GM19193 (cell line): ENCODE results near the gene FRS3.

Experiments
- POLR2A ChIP-seq: IDR thresholded peaks from 4 replicates; pipeline ENCODE4 v1.6.1; 2011; ENCODE audit not compliant: insufficient read depth, insufficient read length; ENCODE audit errors: extremely low read depth

FRS3 gene

GRCh38 chr6:41780551-41781365 is 1.1 kb upstream of the FRS3 start, which contains the start of gene PRICKLE4:
TSS of gene PRICKLE4 (plus strand) at chr6:41780782. CDS start at chr6:41783474, 2,692 bp downstream.
- no peak for TF ChIP-seq POLR2A

DNA sequence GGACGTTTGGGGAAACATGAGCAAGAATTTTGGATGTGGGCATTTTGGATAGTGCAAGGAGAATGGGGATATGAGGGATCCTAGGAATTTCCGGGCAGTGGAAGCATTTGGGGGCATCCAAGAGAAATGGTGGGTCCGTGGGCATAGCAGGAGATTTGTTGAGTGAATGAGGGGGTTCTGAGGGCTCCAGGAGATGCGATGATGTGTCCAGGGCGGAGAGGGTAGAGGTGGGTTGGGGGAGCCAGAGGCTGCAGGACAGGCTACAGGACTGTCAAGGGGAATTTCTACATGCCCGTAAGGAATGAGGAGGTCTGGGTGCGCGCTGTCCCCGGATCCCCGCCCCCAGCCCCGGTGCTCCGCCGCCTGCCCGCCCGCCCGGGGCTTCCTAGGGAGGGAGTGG is 364 bp downstream of the FRS3 start:
- no peak for TF ChIP-seq POLR2A

DNA sequence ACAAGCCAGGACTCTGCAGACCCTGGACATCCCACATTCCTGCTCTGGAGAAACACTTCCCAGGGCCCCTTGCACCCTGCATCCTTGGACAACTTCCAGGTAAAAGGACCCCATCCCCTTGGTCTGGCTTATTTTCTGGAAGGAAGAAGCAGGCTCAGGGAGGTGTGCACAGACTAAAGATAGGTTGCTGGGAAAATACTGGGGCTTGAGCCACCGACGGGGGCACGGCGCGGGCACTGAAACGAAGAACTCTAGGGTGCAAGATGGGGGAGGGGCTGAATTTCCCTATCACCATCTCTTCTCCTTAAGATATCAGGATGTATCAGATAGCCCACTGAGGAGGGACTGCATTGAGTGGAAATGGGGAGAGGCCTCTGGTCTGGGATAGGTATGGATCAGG is 805 bp downstream of the FRS3 start:
- no peak for TF ChIP-seq POLR2A

DNA sequence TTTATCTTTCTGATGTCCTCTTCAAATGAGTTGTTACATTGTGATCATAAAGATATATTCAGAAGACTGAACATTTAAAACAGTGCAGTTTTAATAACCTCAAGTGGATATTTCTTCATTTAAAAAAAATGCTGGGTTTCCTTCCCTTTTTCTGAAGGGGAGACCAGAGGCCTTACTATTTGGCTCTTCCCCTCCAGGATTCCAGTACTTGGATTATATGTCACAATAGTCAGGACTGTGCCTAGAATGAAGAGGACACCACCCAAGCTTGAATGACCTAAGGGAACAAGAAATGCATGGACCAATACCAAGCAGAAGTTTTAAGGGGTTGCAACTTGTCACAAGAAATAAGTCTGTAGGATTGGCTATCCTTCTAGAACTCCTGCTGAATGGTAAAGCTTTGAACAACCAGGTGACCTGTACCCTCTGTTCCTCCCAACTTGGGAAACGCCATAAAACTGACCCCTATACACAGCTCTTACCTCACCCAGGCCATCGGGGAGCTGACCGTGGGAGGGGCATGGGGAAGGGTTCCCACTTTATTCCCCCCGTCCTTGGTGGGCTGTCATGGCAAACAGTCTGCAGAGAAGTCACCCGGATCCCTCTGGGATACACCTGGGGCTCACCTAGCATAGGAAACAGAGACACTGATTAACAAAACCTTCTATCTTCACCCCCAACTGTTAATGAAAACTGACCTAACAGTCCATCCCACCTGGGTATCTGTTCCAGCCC is 2.0 kb downstream of the FRS3 start:
- TF ChIP-seq POLR2A, result no peak

GRCh38 chr6:41775293-41775882 is 4.3 kb downstream of the FRS3 start:
- no peak for TF ChIP-seq POLR2A

- TF ChIP-seq POLR2A, result no peak
These were observed 4.9 kb downstream of the FRS3 start for GRCh38 chr6:41774841-41775240.

DNA sequence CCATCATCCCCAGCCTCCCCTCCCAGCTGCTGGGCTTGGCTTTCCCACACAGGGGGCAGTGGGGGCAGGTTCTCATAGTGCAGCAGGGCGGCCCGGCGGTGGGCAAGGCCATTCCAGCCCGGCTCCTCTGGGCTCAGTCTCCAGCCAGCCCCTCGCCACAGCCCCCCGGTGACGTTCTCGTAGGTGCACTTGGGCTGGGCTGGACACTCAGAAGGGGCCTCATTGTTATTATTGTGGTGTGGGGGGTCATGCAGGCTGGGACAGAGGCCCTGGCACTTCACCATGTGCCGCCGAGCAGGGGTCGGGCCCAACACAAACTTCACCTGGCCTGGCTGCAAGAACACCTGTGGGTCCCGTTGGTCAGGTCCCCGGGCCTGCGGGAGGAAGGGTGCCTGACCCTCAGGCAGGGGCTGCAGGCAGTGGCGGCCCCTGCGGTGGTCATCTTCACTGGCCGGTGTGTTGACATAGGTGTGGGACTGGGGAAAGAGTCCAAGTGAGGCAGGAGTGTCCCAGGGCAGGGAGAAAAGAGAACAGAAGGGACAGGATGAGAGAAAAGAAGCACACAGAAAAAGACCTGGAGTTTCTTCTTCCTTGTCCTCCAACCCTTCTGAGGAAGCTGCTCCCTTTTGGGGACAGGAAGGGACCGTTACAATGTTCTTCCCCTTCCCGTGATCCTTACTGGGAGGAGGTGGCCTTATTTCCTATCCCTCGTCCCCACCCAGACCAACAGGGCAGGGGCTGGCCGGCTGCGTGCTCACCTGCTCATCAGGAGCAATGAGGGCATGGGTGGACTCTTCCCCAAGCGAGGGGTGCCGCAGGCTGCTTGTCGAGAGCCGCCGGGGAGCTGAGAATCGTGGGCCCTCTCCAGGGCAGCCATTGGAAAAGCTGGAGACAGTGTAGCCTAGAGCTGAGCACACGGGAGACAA is 8.4 kb downstream of the FRS3 start:
- TF ChIP-seq POLR2A, result no peak

DNA sequence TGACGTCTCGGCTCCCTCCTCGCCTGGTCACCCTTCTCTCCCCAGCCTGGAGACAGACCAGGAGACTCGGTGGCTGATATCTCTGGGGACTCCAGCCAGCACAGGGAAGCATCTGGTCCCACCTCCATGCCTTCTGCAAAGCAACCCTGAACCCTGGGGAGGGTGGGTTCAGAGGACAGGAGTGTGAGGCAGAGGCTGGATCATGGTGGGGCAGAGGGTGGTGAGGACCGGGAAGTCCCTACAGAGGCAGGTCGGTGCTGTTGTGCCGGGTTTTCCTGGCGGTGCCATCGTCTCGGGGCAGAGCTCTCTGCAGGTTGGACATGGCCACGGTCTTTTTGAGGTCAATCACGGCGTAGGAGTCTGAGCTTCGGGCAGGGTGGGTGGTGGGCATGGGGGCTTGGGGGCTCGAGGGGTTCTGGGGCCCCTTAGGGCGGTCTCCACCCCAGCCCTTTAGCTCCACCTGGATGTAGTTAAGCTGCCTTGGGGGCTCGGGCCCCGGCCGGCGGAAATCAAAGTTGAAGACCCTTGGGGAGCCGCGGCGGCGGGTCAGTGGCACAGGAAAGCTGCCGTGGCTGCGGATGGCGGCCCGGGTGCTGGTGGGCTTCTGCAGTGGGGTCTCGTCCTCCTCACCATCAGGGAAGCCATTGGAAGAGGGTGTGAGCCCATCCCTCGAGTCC is 9.2 kb downstream of the FRS3 start:
- TF ChIP-seq POLR2A, result no peak

GRCh38 chr6:41769376-41769775 is 10.3 kb downstream of the FRS3 start:
- TF ChIP-seq POLR2A, result no peak

- no peak for TF ChIP-seq POLR2A
These were observed 11.0 kb downstream of the FRS3 start for GRCh38 chr6:41768545-41769308.

- no peak for TF ChIP-seq POLR2A
These were observed 12.4 kb downstream of the FRS3 start for GRCh38 chr6:41767112-41767833.

DNA sequence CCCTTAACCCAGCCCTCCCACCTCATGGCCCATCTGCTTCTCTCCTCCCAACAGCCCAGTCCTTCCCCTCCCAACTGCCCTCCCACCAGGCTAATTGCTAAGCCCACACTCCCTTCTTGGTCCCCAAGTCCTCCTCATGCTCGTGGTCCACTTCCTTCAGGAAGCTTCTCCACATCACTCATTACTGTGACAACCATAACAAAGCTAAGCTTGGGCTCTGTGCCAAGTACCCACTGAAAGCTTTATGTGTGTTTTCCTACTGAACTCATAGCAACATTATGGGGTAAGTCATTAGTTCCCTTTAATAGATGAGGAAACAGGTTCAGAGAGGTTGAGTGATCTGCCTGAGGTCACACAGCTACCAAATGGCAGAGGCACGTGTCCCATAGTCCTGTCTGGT is 16.2 kb downstream of the FRS3 start:
- TF ChIP-seq POLR2A, result no peak
